Skeletal muscle cell (primary cell): ENCODE measurements around the gene FUT2.
A peak's percentile ranks its signal among the peaks of the same experiment; 100 is the strongest.

Source experiments
- DNase-seq: peaks from one replicate; pipeline ENCODE4 v3.0.0-alpha.2; 2010; ENCODE audit warnings: low read depth
- H3K4me3 ChIP-seq: 2 replicates; pipeline ENCODE4 v1.5.1; 2011; ENCODE audit warnings: low read depth, mild to moderate bottlenecking, control low read depth, low read length, moderate library complexity

FUT2 gene

DNA sequence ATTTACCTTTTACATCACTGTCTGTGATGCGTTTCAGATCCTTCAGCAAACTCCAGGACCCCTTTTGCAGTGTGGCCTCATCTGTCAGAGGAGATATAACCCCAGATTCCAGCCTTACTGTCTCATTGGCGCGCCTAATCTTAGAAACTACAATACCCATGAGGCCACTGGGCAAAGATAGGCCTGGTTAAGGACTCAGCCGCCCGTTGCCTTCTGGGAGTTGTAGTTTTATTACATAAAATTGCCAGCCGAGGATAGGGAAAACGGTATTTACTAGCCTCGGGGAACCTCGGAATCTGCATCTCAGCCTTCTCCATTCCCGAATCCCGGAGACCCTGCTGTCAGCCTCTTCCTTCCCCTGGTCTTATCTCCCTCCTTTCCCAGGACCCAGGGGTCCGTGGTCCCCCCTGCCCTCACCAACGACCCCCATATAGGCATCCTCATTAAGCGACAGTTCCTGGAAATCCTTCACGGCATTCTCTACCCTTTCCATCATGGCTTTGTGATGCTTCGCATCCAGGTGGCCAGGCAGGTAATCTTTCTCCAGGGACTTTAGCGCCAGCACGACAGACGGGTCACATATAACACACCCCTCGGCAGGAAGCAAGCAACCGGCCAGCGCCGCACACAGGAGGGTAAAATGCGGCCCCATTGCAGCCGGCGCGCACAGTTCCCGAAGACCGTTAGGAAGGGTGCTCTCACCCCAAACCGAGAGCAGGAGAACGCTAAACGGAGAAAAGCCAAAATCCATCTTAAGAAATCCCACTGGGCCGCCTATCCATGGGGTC lies 49.6 kb downstream of the FUT2 start:
- DNase-seq, result no peak
- H3K4me3 ChIP-seq, result no peak overlapping the region

DNA sequence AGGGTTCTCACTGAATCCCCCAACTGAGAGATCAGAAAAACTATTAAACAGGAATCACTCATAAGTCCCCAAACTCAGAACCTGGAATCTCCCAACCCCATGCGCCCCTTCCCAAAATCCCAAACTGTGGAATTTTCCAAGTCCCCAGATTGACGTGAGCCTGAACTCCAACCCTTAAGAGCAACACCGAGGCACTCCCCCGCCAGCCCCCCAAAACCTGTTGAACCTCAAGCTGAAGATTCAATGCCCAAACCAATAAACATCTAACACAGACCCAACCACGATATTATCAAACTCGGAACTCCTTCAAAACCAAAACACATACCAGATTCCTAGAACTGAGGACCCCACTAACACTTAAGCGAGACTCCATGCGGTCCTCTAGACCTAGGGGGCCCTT lies 50.3 kb downstream of the FUT2 start:
- no peak overlapping the region for H3K4me3 ChIP-seq
- no peak for DNase-seq

DNA sequence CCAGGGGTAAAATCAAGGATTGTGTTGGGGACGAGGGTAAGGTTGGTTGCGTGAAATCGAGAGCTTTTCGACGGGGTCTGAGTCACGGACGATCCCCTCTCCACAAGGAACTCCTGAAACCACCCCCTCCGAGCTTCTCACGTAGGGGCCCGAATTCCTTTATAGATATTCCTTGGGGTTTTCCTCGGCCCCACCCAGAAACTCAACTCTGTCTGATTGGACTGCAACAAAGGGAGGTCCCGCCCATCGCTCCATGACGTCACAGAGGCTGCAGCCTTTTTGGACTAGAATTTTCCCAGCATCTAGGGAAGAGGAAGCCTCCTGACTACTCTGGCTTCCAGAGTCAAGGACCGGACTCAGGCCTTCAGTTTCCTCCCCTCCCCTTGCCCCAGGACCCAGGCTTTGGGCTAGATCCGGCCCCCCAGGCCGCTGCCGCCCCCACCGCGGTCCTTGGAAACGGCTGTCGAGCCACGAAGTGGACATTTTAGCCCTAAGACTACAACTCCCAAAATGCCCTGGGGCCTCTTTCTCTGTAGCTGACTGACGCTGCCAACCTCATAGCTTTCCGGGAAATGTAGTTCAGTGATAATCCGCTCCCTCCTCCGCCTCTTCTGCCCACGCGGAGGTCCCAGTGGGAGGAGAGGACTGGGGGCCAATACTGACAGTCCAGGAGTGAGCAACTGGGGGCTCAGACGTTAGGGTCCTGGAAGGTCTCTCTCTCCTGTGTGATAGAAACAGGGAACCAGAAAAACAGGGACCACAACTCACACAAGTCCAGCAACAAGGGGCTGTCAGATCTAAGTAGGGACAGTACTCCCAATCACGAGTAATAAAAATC lies 51.2 kb downstream of the FUT2 start, which contains the start of gene IZUMO1:
IZUMO1 (minus strand) TSS at position 172 of the 838 bp plus-strand sequence. CDS start 1,050 bp downstream, outside the sequence.
- peak within 1 kb of the TSS; percentile 67 for H3K4me3 ChIP-seq
- DNase-seq, result peak; percentile 60

DNA sequence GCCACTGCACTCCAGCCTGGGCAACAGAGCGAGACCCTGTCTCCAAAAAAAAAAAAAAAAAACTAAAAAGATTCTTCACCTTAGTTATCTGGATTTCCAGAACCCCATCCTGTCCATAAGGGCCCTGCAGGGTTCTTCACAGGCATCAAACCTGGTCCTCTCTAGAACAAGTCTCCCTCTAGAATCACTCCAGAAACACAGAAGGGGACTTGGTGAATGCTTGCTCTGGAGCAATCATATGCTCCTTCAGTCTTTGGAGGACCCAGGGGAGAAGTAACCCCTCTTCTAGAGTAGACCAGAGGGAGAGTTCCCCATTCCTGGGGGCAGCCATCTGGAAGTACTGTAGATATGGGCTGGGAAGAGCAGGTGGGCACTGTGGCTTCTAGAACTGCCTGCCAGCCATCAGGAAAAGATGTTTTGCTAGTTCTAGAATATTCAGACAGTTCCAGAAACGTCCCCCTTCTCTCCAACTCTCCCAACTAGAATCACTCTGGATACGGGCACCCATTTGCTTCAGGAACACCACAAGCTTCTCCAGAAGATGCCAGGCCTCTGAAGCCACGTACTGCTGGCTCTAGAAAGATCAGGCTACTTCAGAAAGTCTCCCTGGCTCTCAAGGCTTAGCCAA lies 53.9 kb downstream of the FUT2 start:
- no peak for DNase-seq
- no peak overlapping the region for H3K4me3 ChIP-seq

DNA sequence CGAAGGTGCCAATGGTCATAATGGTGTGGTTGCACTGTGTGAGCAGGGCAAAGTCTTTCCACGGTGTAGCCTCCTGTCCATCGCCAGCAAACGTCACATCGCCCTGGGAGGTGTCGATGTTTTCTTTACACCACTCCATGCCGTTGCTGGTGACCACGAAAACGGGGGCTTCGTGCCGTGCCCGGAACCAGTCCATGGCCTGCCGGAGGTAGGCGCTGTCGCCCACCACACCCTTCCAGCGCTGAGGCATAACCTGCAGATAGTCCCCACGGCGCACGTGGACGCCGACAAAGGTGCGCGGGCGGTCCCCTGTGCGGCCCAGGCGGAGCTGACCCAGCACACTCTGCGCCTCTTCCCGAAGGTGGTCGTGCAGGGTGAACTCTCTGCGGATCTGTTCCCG lies 54.6 kb downstream of the FUT2 start:
- no peak overlapping the region for H3K4me3 ChIP-seq

DNA sequence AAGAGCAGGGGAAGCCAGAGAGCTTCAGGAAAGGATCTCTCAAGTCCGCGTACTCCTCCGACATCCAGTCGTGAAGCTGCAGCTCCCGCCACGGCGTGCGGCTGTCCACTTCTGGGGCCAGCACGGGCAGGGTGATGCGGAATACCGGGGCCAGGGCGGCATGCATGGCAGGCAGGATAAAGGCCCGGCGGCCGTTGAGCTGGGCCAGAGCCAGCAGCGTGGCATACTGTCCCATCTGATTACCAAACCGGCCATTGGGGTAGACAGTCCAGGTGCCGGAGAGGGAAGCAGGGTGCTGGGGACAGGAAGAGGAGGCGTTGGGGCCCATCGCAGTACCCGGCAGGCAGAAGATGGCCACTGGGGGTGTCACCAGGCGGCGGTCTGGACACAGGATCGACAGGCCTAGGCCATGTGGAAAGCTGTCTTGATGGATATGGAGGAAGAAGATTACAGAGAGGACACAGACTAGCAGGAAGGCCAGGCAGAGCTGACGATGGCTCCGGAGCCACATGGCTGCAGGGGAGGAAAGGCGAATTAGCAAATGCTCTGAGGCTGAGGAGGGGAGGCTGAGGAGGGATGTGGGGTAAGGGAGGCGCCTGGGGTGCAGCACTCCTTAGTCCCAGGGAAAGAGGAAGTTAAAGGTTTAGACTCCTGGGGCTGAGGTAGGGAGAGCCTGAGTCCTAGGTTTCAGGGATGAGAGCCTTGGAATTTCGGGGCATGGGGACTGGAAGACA lies 55.2 kb downstream of the FUT2 start:
- no peak overlapping the region for H3K4me3 ChIP-seq
- no peak for DNase-seq

More for the DNA sequence above, 54.6 kb downstream of the FUT2 start:
- DNase-seq, result no peak

DNA sequence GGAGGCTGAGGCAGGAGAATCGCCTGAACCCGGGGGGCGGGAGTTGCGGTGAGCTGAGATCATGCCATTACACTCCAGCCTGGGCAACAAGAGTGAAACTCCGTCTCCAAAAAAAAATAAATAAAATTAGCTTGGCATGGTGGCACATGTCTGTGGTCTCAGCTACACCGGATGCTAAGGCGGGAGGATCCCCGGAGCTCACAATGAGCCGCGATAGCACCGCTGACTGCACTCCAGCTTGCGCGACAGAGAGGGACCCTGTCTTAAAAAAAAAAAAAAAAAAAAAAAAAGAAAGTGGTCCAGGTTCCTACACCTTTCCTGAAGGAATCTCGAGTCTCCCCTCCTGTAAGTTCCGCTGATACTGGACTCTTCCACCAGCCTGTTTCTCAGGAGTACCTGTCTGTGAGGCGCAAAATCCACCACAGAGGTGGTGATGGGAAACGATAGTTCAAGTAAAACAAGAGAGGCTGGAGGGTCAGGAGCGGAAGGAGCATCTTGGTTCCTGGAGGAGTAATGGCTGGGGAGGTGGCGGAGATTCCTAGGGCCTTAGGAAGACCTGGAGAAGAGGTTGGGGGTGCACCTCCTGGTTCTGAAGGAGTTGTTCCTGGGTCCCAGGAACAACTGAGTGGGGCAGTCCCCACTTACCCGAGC lies 56.2 kb downstream of the FUT2 start:
- DNase-seq, result no peak
- H3K4me3 ChIP-seq, result peak overlapping the region; percentile 34

DNA sequence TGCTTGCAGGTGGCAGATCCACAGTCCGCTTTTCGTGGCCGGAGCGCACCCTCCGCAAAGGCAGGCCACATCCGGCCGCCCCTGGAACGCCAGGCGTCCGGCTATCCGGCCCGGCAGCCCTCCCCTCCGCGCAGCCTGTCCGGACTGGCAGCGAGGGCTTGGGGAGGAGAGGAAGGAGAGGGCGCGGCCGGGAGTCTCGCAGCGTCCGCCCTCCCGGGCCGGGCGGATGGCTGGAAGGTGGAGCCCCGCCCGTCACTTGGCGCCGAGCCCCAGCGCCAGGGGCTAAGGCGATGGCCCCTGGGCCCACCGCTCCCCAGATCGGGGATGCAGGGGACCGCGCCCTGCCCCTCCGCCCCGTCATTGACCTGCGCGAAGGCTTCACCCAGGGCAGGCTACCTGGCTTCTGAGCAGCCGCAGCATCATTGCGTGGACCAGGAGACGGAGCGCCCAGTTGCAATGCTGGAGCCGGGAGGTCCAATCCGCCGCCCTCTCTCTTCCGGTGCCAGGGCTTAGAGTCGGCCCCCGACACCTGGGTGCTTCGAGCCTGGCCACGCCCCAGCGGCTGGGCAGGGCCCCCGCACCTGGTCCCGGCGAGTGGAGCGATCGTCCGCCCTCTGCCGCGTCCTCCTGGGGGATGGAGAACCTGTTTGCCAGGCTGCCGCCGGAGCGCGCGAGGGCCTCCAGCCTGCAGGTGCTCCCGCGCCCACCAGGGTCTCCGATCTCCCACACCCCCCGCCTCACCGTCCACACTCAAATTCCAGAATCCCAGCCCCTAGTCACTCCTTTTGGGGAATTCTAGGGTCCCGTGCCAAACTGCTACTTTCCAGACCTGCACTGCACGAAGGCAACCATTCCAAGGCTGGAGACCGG lies 57.0 kb downstream of the FUT2 start, which contains the start of gene FUT1:
FUT1 (minus strand) TSS at position 146 of the 870 bp plus-strand sequence. CDS start 1,360 bp downstream, outside the sequence.
- H3K4me3 ChIP-seq, result peak within 1 kb of the TSS; percentile 34
- DNase-seq, result no peak

DNA sequence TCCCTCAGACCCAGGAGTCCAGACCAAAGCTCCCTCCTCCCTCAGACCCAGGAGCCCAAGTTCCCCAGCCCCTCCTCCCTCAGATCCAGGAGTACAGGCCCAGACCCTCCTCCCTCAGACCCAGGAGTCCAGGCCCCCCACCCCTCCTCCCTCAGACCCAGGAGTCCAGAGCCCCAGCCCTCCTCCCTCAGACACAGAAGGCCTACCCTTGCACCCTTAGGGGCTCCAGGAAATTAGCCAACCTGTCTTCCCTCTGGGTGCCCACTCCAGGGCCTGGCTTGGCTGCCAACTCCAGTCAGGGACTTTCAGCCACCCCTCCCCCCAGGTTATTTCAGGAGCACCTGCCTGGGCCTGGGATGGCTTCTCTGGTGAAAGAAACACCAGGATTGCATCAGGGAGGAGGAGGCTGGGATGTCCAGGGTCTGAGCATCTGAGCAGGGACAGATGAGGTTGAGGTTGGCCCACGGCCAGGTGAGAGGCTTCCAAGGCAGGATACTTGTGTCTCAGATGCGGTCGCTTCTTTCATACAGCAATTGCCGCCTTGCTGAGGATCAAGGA lies 59.4 kb downstream of the FUT2 start, which contains the start of gene FGF21:
FGF21 (plus strand) TSS at position 441 of the 558 bp plus-strand sequence. CDS start 713 bp downstream, outside the sequence.
- no peak for DNase-seq
- H3K4me3 ChIP-seq, result no peak within 1 kb of the TSS
